Fibroblast of the aortic adventitia (primary cell): ENCODE measurements around the gene KLHL10. TPM values are rescaled to one million over a fixed set of nuclear protein-coding genes. Genes with fewer than 3 reads are reported as not detected.
"Not testable (repeated sequence)": the region's sequence is repeated elsewhere in the genome, so short reads cannot be mapped to it uniquely, and the experiment has no call there.

ENCODE experiments used
- DNase-seq: peaks from one replicate; pipeline ENCODE4 v3.0.0-alpha.2; 2010; ENCODE audit warnings: low read depth
- H3K4me3 ChIP-seq: 2 replicates; pipeline ENCODE4 v1.5.1; 2011; ENCODE audit warnings: low read depth, mild to moderate bottlenecking, control low read depth, low read length, moderate library complexity
- CTCF ChIP-seq: IDR thresholded peaks from 2 replicates; pipeline ENCODE4 v1.5.1; 2011; ENCODE audit warnings: mild to moderate bottlenecking, low read length, control low read depth, inconsistent platforms; ENCODE audit not compliant: insufficient read depth
- total RNA-seq: library from RNA; depleted of rRNA; stranded (reverse); fragments of >200 nt; gene quantifications from 2 replicates; pipeline ENCODE4 v1.2.3, GENCODE V29; 2012; ENCODE audit warnings: low replicate concordance

The KLHL10 gene
- total RNA-seq, 1 donor = 0.09 TPM

- DNase-seq = no peak
- no peak for TF ChIP-seq CTCF
- peak overlapping the region; percentile 81 for H3K4me3 ChIP-seq
Observed at GRCh38 chr17:41836550-41837196, 952 bp upstream of the KLHL10 start.

- not testable (repeated sequence) for H3K4me3 ChIP-seq, DNase-seq
Observed at GRCh38 chr17:41839448-41839847, 1.8 kb downstream of the KLHL10 start.

- not testable (repeated sequence) for H3K4me3 ChIP-seq, DNase-seq
Observed at GRCh38 chr17:41840781-41841180, 3.2 kb downstream of the KLHL10 start.

GRCh38 chr17:41844971-41845370 lies 7.3 kb downstream of the KLHL10 start:
- no peak for TF ChIP-seq CTCF
- H3K4me3 ChIP-seq = no peak overlapping the region
- DNase-seq = no peak

- no peak overlapping the region for H3K4me3 ChIP-seq
- DNase-seq = peak; percentile 13
- TF ChIP-seq CTCF = no peak
Observed at GRCh38 chr17:41848788-41849187, 11.2 kb downstream of the KLHL10 start.

- TF ChIP-seq CTCF = no peak
- H3K4me3 ChIP-seq = no peak overlapping the region
- DNase-seq = no peak
Observed at GRCh38 chr17:41849251-41849990, 11.8 kb downstream of the KLHL10 start.

- not testable (repeated sequence) for DNase-seq, H3K4me3 ChIP-seq
Observed at GRCh38 chr17:41851382-41851781, 13.8 kb downstream of the KLHL10 start.

GRCh38 chr17:41860254-41860931 lies 22.8 kb downstream of the KLHL10 start:
- no peak for TF ChIP-seq CTCF
- DNase-seq = no peak
- no peak overlapping the region for H3K4me3 ChIP-seq
